OCI-LY7 (cell line): Measurements from ENCODE around the gene EFNA4. TPM values are rescaled to one million over a fixed set of nuclear protein-coding genes. Genes with fewer than 3 reads are reported as not detected.

Experiments used
- BruUV-seq: library from RNA; stranded (reverse); fragments of 400-500 nt; replicated peaks from 2 replicates; lab custom pipeline; 2021; lab: Mats Ljungman, UMichigan
- CTCF ChIA-PET: fragments of 300-600 bp; sonication (Branson Sonifier 250); formaldehyde crosslinking; loops from one replicate; lab custom pipeline; 2022; ENCODE audit warnings: antibody characterized with exemption; ENCODE audit not compliant: unreplicated experiment; lab: Charles Lee
- POLR2A ChIA-PET: fragments of 300-600 bp; sonication (Branson Sonifier 250); formaldehyde crosslinking; loops from one replicate; lab custom pipeline; 2022; ENCODE audit warnings: antibody characterized with exemption; lab: Charles Lee
- DNase-seq: peaks from one replicate; pipeline ENCODE4 v3.0.0-alpha.2; 2015; ENCODE audit warnings: low spot score
- H2AFZ ChIP-seq: fragments of 200-600 bp; sonication (generic), shearing (Covaris generic); 2 replicates; pipeline ENCODE4 v1.6.1; 2014; ENCODE audit warnings: mild to moderate bottlenecking, antibody characterized with exemption, low read length, moderate library complexity
- H3K27ac ChIP-seq: fragments of 200-600 bp; sonication (generic); 2 replicates; pipeline ENCODE4 v1.5.1; 2014; ENCODE audit warnings: mixed run types, low read depth, mild to moderate bottlenecking, moderate library complexity, low read length, inconsistent platforms; ENCODE audit not compliant: poor library complexity, severe bottlenecking
- H3K36me3 ChIP-seq: fragments of 200-600 bp; sonication (generic); 2 replicates; pipeline ENCODE4 v1.6.1; 2014; ENCODE audit warnings: mild to moderate bottlenecking, antibody characterized with exemption, low read length, moderate library complexity, mixed read lengths; ENCODE audit not compliant: insufficient read depth
- H3K4me1 ChIP-seq: fragments of 200-600 bp; sonication (generic); 2 replicates; pipeline ENCODE4 v1.5.1; 2014; ENCODE audit warnings: mild to moderate bottlenecking, low read length; ENCODE audit not compliant: insufficient read depth, poor library complexity, severe bottlenecking
- H3K4me2 ChIP-seq: fragments of 200-600 bp; sonication (generic); 2 replicates; pipeline ENCODE4 v1.6.1; 2014; ENCODE audit warnings: mild to moderate bottlenecking, low read length
- H3K4me3 ChIP-seq: fragments of 200-600 bp; sonication (generic); 2 replicates; pipeline ENCODE4 v1.5.1; 2014; ENCODE audit warnings: mild to moderate bottlenecking, low read depth, low read length; ENCODE audit not compliant: poor library complexity, severe bottlenecking
- H3K79me2 ChIP-seq: fragments of 200-600 bp; sonication (generic); 2 replicates; pipeline ENCODE4 v1.6.1; 2016; ENCODE audit warnings: low read depth, mild to moderate bottlenecking, low read length, moderate library complexity, mixed read lengths; ENCODE audit not compliant: insufficient read depth
- H3K9me2 ChIP-seq: fragments of 200-600 bp; sonication (generic); 2 replicates; pipeline ENCODE4 v1.6.1; 2016; ENCODE audit warnings: mild to moderate bottlenecking, low read length, mixed read lengths; ENCODE audit not compliant: insufficient read depth
- H3K9me3 ChIP-seq: fragments of 200-600 bp; sonication (generic); 2 replicates; pipeline ENCODE4 v1.6.1; 2014; ENCODE audit warnings: mild to moderate bottlenecking, mixed run types, low read length, mixed read lengths
- H4K20me1 ChIP-seq: fragments of 200-600 bp; sonication (generic); 2 replicates; pipeline ENCODE4 v1.6.1; 2014; ENCODE audit warnings: mild to moderate bottlenecking, antibody characterized with exemption, low read length, moderate library complexity, mixed read lengths; ENCODE audit not compliant: insufficient read depth
- CTCF ChIP-seq: fragments of 200-600 bp; sonication (generic); conservative IDR thresholded peaks from 2 replicates; pipeline ENCODE4 v1.5.1; 2014; ENCODE audit warnings: mild to moderate bottlenecking, antibody characterized with exemption, low read length, moderate library complexity, mixed read lengths
- EZH2phosphoT487 ChIP-seq: fragments of 200-600 bp; sonication (generic); IDR thresholded peaks from 2 replicates; pipeline ENCODE4 v1.6.1; 2018; ENCODE audit warnings: low read depth, borderline replicate concordance, mild to moderate bottlenecking, mixed run types, antibody characterized with exemption, low read length, moderate library complexity, mixed read lengths
- intact Hi-C: fragments of 100-400 bp; cut with micrococcal nuclease; formaldehyde crosslinking; loops from one replicate; pipeline ENCODE4 v1.10.0; 2022; ENCODE audit not compliant: unreplicated experiment
- total RNA-seq, 2 experiments: library from RNA; depleted of rRNA in 1 of 2; stranded (reverse); fragments of >200 nt in 1 of 2; shearing (Covaris generic) in 1 of 2; gene quantifications; 2 replicates each; pipeline ENCODE4 v1.2.3, GENCODE V29; 2014 to 2022

EFNA4 gene
- total RNA-seq, 2 experiments from 2014 or later = 9.0 to 10.5 TPM

GRCh38 chr1:155017041-155017945 lies 46.2 kb upstream of the EFNA4 start:
- Histone ChIP-seq H4K20me1 (no peaks in the 10 kb centered on the region), H3K36me3 (peaks cover 22% of the 10 kb centered on the region; the same call in 1 of the 2 replicates), H2AFZ (peak overlapping the region; percentile 40; the same call in 1 of the 2 replicates), H3K79me2 (no peaks in the 10 kb centered on the region), H3K4me3 (peak overlapping the region; percentile 64), H3K9me3 (no peaks in the 10 kb centered on the region), H3K4me2 (peak overlapping the region; percentile 77), H3K27ac (peak overlapping the region; percentile 79), H3K4me1 (peaks cover 66% of the 10 kb centered on the region), H3K9me2 (no peaks in the 10 kb centered on the region)
- ChIA-PET CTCF (interaction anchor here (0.5 to 1.3 kb wide), 4 partner anchors 9 to 37 kb away, joined by 3 to 5 read pairs (median 4); partner anchors contain the start of gene ADAM15), POLR2A (interaction anchor here (0.5 to 2.5 kb wide), 2 partner anchors 13 to 653 kb away, joined by 3 to 10 read pairs; no protein-coding TSS in a partner anchor)
- peak; percentile 89 for DNase-seq
- no TSS peak for BruUV-seq
- TF ChIP-seq EZH2phosphoT487 = no peak
- peak; percentile 100 for TF ChIP-seq CTCF
- intact Hi-C loops = loop anchor here (1.0 to 2.0 kb wide), 5 partner anchors 15 to 68 kb away; partner anchors contain the start of genes FLAD1, PYGO2 and ZBTB7B

GRCh38 chr1:155017946-155018316 lies 45.6 kb upstream of the EFNA4 start:
- ChIA-PET CTCF (interaction anchor here (0.5 to 1.3 kb wide), 3 partner anchors 10 to 33 kb away, joined by 3 to 5 read pairs (median 5); partner anchors contain the start of gene ADAM15), POLR2A (interaction anchor here (2.5 kb wide), 1 partner anchor 14 kb away, joined by 10 read pairs; no protein-coding TSS in a partner anchor)
- peak overlapping the region; percentile 40; the same call in 1 of the 2 replicates for H2AFZ ChIP-seq
- intact Hi-C loops = loop anchor here (1.0 to 2.0 kb wide), 5 partner anchors 16 to 67 kb away; partner anchors contain the start of genes FLAD1, PYGO2 and ZBTB7B
- peak; percentile 48 for DNase-seq
- no TSS peak for BruUV-seq
- H3K9me3 ChIP-seq = no peaks in the 10 kb centered on the region
- H3K4me3 ChIP-seq = peak overlapping the region; percentile 64
- no peaks in the 10 kb centered on the region for H4K20me1 ChIP-seq
- H3K27ac ChIP-seq = peak overlapping the region; percentile 79
- no peaks in the 10 kb centered on the region for H3K79me2 ChIP-seq
- peaks cover 22% of the 10 kb centered on the region; the same call in 1 of the 2 replicates for H3K36me3 ChIP-seq
- TF ChIP-seq CTCF (no peak; the same call in 1 of the 2 replicates), EZH2phosphoT487 (no peak)
- H3K4me1 ChIP-seq = peaks cover 59% of the 10 kb centered on the region
- H3K9me2 ChIP-seq = no peaks in the 10 kb centered on the region
- H3K4me2 ChIP-seq = peak overlapping the region; percentile 77
